NCI-H524 (cell line): ENCODE data around the gene MRNIP.
"Not testable (repeated sequence)": the region's sequence is repeated elsewhere in the genome, so short reads cannot be mapped to it uniquely, and the experiment has no call there.

ENCODE experiments used
- DNase-seq, 2 experiments: peaks; one replicate each; lab custom pipeline; 2025; lab: John Stamatoyannopoulos, UW

The MRNIP gene

DNA sequence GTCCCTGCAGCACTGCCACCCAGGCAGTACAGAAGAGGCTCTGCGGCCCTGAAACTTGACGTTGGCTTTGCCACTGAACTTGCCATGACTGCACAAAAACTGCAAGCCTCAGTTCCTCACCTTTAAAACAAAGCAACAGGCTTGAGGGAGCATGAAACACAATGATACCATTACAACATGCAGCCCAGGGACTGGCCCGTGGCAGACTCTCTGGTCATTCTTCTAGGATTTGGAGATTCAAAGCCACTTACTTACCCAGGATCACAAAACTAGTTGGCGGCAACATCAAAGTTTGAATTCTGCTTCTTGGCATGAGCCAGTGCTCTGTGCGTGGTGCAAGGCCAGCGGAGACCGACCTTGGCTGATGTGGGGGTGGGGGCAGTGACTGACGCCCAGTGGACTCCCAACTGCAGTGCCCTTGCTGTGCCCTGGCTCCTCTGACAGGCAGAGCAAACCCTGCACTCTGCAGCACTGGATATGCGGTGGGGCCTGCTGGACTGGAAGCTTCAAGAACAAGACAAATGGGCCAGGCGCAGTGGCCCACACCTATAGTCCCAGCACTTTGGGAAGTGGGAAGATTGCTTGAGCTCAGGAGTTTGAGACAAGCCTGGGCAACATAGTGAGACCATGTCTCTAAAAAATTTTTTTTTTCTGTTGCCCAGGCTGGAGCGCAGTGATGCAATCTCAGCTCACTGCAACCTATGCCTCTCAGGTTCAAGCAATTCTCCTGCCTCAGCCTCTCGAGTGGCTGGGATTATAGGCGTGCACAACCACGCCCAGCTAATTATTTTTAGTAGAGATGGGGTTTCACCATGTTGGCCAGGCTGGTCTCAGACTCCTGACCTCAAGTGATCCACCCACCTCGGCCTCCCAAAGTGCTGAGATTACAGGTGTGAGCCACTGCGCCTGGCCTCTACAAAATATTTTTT lies 19.0 kb downstream of the MRNIP start:
- DNase-seq = no peak

- no peak for DNase-seq
Observed at GRCh38 chr5:179837076-179838011, 21.3 kb downstream of the MRNIP start.

GRCh38 chr5:179836225-179837019 lies 22.2 kb downstream of the MRNIP start:
- no peak for DNase-seq

DNA sequence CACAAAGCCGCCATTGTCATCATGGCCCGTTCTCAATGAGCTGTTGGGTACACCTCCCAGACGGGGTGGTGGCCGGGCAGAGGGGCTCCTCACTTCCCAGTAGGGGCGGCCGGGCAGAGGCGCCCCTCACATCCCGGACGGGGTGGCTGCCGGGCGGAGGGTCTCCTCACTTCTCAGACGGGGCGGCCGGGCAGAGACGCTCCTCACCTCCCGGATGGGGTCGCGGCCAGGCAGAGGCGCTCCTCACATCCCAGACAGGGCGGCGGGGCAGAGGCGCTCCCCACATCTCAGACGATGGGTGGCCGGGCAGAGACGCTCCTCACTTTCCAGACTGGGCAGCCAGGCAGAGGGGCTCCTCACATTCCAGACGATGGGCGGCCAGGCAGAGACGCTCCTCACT lies 23.7 kb downstream of the MRNIP start:
- not testable (repeated sequence) for DNase-seq

DNA sequence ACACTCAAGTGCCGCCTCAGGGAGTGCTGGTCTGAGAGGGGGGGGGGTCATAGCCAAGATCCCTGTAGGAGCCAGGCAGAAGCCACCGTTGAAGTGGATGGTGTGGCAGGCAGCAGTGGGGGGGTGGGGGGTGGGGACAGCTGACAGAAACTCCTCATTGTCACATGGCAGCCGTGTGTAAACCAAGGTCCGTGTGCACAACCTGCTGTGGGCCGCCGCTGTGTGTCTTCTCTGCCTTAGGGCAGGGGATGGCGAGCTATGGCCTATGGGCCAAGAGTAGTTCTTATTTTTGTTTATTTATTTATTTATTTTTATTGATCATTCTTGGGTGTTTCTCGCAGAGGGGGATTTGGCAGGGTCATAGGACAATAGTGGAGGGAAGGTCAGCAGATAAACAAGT lies 24.5 kb downstream of the MRNIP start:
- DNase-seq = no peak

DNA sequence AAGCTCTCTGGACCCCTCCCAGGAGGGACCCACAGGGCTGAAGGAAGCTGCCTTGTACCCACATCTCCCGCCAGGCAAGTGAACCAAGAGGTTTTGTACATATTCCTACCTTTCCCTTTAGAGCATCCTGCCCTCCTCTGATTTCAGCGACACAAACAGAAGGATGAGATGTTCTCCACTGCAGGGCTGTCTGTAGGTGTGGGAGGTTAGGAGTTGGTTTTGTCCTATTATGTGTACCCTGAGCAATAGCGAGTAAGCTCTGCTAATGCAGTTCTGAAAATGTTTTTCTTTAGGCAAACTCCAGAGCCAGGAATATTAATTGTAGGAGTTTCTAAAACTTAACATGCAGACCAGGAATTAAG lies 24.9 kb downstream of the MRNIP start:
- no peak for DNase-seq

- peak; percentile 25 to 75 for DNase-seq
Observed at GRCh38 chr5:179833056-179833708, 25.4 kb downstream of the MRNIP start.

GRCh38 chr5:179832039-179832745 lies 26.4 kb downstream of the MRNIP start:
- DNase-seq = no peak

DNA sequence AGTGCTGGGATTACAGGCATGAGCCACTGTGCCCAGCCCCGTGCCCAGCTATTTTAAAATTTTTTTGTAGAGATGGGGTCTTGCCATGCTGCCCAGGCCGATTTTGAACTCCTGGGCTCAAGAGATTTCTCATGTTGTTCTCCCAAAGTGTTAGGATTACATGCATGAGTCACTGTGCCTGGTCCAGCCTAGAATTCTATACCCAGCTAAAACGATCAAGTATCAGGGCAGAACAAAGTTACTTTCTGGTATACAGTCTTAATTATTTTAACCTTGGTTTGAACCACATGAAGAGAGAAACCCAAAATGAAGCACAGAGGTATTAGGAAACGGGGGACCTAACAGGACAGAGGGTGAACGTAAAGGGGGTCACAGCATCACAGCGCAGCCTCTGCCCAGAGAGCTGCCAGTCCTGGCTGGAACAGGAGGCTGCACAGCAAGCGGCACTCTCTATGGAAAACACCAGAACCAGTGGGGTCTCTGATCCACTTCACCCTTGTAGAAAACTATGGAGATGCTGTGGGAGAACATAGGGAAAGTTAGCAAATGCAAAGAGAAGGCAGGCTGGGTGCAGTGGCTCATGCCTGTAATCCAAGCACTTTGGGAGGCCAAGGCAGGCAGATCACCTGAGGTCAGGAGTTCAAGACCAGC lies 27.7 kb downstream of the MRNIP start:
- no peak for DNase-seq

DNA sequence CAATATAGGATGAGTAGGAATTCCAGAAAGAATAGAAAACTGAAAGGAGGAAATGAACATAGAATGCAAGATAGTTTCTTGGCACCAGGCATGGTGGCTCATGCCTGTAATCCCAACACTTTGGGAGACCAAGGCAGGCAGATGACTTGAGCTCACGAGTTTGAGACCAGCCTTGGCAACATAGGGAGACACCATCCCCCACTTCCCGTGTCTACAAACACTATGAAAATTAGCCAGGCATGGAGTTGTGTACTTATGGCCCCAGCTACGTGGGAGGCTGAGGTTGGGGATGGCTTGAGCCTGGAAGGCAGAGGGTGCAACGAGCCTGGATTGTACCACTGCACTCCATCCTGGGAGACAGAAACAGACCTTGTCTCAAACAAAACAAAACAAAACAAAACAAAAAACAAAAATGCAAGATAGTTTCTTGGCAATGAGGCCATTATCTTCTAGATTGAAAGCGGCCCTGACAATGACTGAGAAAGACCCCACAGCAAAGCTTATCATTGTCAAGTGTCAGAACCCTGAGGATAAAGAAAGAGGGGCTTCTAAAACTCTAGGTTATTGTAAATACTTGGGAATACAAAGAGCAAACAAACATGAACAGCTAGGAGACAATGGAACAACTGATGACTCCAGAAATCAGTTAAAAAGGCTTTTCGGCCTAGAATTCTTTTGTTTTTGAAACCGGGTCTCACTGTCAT lies 28.7 kb downstream of the MRNIP start:
- DNase-seq = no peak

DNA sequence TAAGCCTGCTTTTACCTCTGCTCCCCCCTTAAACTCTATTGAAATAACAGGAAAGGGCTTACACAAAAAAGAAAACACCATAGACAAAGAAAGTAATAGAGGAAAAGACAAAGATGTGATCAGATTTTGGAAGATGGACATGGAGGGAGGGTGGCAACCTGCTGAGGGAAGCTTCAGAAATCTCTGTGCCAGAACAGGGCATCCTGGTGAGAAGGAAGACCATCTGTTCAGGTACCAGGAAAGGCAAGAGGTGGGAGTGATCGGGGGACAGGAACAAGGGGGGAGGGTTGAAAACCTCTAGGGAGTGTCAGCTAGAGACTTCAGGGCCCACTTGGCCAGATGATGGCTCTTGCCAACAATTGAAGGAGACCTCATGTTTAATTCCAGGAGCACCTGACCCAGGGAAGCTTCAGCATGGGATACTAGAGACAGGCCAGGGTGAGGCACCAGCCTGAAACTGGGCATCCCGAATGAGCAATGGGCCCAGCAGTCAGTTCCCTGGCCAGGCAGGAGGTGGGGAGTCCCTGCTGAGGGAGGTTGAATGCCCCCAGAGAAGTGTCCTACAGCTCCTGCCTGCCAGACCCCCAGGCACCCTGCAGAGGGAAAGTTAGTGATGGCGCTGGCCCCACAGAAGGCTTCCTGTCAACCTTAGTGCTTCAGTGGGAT lies 29.7 kb downstream of the MRNIP start:
- peak in 1 of 2 experiments; percentile 23 for DNase-seq

- DNase-seq = no peak
Observed at GRCh38 chr5:179827680-179828079, 30.9 kb downstream of the MRNIP start.

GRCh38 chr5:179825655-179826182 lies 32.9 kb downstream of the MRNIP start:
- DNase-seq = peak in 1 of 2 experiments; percentile 17

- DNase-seq = no peak
Observed at GRCh38 chr5:179824745-179825112, 33.9 kb downstream of the MRNIP start.

- no peak for DNase-seq
Observed at GRCh38 chr5:179823937-179824744, 34.5 kb downstream of the MRNIP start.

GRCh38 chr5:179822444-179822990 lies 36.1 kb downstream of the MRNIP start:
- DNase-seq = no peak

- no peak for DNase-seq
Observed at GRCh38 chr5:179822059-179822432, 36.6 kb downstream of the MRNIP start.
